DMS79 (cell line): Measurements from ENCODE around the gene BATF3.
"Not testable (repeated sequence)": the region's sequence is repeated elsewhere in the genome, so short reads cannot be mapped to it uniquely, and the experiment has no call there.

Experiments used
- DNase-seq: peaks from one replicate; lab custom pipeline; 2025; lab: John Stamatoyannopoulos, UW

The BATF3 gene, protein sequence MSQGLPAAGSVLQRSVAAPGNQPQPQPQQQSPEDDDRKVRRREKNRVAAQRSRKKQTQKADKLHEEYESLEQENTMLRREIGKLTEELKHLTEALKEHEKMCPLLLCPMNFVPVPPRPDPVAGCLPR

DNA sequence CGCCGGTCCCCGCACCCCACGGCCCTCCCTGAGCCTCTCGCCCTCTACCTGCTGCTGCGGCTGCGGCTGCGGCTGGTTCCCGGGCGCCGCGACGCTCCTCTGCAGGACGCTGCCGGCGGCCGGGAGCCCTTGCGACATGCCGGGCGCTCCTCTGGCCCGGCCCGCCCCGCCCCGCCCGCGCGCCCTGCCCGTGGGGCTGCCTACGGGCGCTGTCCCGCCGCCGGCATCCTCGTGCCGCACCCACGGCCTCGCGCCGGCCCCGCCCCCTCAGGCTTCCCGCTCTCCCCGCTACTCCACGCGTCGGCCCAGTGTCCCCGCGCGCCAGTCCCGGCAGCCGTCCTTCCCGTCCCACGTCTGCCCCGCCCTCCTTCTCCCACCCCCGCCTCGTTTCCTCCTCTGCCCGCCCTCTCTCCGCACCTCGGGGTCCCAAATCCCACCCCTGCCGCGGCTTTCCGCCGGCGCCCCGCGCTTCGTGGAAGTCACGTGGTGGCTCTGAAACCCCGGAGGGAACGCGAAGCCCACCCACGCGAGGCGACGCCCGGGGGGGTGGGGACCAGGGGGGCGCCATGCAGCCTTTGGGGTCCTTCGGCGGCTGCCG, at the start of gene BATF3:
BATF3 (minus strand) TSS at position 216 of the 598 bp plus-strand sequence; CDS start at position 138, 78 bp downstream.
- no peak for DNase-seq

DNA sequence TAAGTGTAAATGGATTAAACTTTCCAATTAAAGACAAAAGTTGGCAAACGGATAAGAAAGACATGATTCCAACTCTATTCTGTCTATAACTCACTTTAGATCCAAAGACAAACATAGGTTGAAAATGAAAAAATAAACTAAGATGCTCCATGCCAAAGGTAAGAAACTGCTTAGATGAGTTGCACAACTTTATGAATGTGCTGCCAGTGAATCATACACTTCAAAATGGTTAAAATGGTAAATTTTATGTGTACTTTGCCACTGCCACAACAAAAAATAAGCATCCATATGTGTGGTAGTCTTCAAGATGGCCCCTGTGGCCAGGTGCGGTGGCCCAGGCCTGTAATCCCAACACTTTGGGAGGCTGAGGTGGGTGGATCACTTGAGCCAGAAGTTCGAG, 46.9 kb upstream of the BATF3 start:
- no peak for DNase-seq

DNA sequence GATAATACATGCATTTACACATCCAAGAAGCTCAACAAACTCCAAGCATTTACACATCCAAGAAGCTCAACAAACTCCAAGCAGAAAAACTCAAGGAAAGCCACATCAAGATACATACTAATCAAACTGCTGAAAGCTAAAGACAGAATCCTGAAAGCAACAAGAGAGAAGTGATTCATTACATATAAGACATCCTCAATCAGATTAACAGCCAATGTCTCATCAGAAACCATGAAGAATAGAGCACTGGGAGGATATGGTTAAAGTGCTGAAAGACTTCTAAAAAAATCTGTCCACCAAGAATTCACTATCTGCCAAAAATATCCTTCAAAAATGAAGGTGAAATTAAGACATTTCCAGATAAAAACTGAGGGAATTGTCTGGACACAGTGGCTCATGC, 45.7 kb upstream of the BATF3 start:
- DNase-seq = no peak

DNA sequence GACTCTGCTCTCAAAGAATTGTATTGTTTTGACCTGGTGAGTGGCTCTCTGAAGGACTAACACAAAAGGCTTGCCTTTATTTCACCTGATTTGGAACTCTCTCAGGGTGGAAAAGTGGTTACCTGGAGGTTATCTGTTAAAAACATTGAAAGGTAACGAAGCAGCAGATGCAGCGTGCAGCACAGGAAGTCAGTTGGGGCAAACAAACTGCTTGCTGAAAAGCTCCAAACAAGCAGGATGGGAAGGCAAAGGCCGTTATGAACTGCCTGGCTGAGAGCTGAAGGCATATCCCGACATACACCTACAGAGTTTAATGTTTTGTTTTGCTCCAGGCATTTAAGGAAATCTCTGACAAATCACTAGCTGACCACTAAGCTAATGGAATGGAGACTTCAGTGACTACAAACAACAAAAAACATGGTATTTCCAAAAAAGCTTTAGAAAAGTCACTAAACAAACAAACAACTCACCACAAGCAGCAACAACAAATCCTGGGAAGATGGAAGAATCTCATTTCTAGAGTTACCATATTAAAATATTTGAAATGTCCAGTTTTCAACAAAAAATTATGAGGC, 44.3 kb upstream of the BATF3 start:
- no peak for DNase-seq

DNA sequence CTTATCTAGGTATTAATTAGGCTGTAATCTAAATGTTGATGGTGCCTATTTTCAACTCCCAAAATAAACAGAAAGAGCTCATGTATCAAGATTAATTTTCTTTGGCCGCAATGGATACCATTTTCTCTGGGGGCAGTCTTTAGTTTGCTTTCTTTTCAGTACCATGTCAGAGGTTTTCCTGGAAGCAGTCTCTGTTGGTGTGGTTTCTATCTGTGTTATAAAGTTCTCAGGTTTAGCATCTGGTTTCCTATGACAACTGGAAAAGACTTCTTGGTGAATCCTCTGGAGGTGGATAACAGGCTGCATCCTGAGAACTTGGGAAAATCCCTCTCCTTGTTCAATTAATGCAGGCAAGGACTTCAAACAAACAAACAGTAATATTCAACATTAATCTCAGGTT, 38.7 kb upstream of the BATF3 start:
- no peak for DNase-seq

DNA sequence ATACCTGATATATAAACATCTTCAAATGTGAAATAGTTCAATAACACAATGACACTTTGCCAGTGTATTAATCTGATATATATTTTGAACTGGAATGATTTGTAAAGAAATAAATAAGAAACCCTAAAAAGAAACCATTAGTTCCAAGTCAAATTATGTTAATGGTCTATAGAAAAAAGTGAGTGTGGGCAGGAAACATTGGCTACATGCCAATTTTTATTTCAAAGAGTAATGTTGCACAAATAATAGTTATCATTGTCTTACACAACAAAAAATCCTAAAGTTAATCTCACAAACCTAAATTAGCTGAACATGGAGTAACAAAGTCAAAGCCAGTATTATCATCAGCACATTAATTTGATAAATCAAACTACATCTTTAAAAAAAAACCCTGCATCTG, 37.9 kb upstream of the BATF3 start:
- DNase-seq = no peak

DNA sequence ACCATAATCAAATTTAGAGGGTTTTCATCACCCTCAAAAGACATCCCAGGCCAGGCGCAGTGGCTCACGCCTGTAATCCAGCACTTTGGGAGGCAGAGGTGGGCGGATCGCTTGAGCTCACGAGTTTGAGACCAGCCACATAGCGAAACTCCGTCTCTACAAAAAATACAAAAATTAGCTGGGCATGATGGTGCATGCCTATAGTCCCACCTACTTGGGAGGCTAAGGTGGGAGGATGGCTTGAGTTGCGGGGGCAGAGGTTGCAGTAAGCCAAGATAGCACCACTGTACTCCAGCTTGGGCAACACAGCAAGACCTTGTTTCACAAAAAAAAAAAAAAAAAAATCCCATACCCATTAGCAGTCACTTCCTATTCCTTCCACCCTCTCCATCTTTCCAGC, 33.5 kb upstream of the BATF3 start:
- DNase-seq = no peak

DNA sequence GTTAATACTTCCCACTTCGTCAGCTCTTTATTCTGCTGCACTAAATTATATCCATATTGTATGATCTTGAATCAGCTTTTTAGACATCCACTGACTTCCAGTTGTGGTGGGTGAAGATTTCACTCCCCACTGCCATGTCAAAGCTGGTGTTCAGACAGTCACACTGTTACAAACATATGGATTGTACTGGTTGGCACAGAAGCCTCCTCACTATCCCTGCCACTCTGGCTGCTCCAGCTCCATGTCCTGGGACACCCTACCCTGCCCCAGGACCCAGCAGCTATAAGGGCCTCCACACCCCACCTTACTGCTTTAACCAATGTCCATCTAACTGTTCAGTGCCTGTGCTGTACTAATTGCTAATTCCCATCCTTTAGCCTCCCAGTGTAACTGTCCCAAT, 32.0 kb upstream of the BATF3 start:
- DNase-seq = no peak

DNA sequence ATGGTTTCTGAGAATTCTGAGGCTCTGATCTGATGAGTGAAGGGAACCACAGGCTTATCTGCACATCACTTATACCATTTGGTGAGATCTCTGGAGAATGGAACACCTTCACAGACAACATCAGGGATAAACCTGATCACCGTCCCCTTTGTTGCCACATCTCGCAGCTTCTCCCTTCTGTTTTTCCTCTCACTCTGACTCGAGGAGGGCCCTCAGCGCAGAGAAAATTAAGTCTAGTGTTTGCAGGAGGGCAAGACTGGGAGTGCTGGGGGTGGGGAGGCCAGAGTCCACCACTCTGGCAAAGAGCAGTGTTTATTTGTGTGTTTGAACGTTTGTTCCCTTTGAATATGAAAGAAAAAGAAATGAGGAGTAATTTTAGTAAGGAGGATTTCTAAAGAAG, 29.0 kb upstream of the BATF3 start:
- DNase-seq = no peak

DNA sequence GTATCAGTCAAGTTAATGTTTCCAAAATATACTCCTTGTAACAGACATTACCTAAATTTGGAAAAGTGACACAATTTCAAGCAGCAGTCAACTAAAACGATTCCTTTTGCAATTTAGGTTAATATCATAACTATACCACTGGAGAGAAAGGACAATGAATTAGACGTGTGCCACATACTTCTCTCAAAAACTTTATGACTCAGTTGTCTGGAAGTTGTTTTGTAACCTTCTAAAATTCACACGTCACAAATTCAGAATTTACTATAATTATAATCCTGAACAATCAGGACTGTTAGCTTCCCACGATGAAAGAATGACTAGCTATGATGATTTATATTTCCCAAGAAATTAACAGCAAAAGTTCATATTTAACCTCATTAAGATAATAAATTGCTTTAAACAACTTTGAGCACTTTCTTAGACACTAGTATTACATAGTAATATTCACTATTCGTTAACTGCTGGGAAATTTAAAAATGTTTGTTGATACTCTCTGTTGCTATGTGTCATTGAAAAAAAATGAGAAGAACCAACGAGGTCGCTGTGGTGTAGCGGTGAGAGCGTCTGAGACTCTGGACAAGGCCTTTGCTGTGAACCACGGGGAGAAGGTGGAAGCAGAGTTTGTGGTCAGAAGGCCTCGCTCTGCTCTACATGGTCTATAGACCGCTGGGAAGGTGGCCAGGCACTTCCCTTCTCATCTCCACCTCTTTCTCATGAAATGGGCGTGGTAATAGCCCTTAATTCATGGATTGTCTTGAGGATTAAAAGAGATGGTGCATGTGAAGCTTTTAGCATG, 27.9 kb upstream of the BATF3 start:
- no peak for DNase-seq

DNA sequence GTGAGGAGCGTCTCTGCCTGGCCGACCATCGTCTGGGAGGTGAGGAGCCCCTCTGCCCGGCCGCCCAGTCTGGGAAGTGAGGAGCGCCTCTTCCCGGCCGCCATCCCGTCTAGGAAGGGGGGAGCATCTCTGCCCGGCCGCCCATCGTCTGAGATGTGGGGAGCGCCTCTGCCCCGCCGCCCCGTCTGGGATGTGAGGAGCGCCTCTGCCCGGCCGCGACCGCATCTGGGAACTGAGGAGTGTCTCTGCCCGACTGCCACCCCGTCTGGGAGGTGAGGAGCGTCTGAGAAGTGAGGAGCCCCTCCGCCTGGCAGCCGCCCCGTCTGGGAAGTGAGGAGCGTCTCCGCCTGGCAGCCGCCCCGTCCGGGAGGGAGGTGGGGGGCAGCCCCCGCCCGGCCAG, 25.0 kb upstream of the BATF3 start:
- DNase-seq = not testable (repeated sequence)

DNA sequence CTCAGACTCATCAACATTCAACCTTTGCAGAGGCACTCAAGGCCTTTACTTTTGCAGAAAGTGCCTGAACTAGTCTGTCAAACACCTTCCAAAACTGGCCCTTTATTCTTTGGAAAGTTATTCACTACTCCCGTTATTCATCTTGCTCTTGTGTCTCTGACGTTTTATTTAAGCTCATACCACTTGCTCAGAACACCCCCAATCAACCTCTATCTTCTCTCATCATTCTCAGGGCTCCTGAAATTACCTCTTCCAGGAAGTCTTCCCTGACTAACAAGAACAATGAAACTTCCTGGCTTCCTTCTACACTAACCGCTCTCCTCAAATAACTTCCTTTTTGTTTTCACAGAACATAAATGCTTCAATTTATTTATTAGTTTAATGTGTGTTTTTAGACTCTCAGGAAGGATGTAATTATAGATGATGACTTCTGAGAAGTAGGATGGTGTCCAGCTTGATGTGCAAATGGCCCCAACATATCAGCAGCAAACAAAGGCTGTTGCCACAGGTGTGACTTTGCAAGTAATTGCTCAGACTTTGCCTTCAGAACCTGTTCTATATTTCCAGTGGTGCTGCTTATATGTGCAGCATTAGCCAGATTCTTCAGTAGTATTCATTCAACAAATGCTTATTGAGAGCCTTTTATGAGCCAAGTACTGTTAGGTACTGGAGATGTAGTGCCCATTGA, 22.8 kb upstream of the BATF3 start:
- no peak for DNase-seq

DNA sequence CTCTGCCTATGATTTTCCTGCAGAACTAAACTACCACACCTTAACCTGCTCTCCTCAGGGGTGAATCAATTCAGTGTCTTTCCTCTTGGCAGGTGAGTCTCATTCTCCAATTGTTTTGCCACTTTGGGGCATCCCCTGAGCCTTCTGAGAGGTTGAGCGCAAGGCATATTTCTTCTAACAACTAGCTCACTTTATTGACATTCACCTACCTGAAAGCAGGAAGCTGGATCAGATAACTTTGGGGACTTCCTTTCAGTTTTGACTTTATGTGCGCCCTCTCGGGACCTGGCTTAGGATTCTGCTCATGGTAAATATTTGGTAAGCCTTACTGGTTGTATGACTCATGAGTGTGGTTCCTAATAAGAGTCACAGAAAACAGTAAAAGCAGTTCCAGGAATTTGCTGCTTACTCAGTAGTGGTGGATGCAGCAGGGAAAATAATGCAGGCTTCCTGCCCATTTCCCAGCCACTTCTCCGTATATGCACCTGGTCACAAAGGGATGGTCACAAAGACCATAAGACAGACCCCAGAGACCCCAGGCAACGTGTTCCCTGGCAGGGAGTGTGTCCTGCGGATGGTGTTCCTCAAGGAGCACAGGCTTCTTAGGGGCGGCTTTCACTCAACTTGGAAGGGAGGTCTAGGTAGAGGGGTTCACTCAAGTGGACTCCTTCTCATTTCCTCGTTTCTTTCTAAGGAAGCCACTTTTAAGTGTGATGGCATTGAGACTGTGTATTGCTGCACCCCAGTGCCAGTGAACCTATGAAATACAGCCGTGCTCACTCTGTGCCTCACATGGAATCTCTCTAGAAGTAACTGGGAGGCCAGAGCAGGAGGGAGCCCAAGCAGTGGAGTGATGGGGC, 22.0 kb upstream of the BATF3 start:
- no peak for DNase-seq

DNA sequence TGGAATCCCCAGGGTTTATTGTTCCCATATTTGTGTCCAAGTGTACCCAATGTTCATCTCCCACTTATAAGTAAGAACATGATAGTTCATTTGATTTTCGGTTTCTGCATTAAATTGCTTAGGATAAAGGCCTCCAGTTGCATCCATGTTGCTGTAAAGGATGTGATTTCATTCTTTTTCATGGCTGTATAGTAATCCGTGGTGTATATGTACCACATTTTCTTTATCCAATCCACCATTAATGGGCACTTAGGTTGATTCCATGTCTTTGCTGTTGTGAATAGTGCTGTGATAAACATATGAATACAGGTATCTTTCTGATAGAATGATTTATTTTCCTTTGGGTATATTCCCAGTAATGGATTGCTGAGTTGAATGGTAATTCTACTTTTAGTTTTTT, 20.0 kb upstream of the BATF3 start:
- DNase-seq = no peak

DNA sequence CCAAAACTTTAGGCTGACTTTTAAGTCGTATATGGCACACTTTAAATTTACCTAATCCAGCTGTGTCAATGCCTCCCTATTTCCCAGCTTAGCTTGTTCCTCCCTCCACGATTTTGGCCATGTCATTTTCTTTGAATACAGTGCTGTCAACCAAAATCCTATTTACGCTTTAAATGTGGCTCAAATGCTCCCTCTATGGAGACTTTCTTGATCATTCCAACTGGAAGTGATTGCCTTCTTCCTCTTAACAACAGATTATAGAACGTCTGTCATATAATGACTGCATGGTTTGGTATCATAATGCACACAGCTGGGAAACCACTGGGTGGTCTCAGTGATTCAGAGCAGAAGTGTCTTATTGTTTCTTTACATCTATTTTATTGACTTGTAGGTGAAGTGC, 18.9 kb upstream of the BATF3 start:
- DNase-seq = no peak

DNA sequence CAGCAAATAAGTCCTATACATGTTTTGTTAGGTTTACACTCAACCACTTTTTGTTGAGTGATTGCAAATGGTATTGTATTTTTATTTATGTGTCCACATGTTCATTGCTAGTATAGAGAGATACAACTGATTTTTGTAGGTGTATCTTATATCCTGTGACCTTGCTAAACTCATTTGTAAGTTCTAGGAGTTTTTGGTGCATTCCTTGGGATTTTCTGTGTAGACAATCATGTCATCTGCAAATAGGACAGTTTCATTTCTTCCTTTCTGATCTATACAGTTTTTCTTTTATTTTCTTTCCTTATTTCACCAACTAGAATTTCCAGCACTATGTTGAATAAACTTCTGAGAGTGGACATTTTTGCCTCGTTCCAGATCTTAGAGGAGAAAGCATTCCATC, 16.5 kb upstream of the BATF3 start:
- no peak for DNase-seq

DNA sequence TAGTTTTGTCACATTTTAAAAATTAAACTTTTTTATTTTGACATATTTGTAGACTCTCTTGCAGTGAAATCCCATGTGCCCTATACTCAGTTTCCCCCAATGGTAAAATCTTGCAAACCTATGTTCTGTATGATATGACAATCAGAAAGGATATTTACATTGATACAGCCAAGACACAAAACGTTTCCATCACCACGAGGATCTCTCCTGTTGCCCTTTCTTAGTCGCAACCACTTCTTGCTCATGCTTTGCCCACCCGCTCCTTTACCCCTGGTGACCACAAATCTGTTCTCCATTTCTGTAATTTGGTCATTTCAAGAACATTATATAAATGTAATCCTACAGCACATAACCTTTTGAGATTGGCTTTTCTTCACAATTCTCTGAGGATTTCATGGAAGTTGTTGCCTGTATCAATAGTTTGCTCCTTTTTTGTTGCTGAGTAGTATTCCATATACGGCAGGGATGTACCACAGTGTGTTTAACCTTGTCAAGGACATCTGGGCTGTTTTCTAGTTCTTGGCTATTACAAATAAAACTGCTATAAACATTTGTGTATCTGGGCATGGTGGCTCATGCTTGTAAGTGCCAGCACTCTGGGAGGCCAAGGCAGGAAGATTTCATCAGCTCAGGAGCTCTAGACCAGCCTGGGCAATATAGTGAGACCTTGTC, 14.0 kb upstream of the BATF3 start:
- DNase-seq = no peak

DNA sequence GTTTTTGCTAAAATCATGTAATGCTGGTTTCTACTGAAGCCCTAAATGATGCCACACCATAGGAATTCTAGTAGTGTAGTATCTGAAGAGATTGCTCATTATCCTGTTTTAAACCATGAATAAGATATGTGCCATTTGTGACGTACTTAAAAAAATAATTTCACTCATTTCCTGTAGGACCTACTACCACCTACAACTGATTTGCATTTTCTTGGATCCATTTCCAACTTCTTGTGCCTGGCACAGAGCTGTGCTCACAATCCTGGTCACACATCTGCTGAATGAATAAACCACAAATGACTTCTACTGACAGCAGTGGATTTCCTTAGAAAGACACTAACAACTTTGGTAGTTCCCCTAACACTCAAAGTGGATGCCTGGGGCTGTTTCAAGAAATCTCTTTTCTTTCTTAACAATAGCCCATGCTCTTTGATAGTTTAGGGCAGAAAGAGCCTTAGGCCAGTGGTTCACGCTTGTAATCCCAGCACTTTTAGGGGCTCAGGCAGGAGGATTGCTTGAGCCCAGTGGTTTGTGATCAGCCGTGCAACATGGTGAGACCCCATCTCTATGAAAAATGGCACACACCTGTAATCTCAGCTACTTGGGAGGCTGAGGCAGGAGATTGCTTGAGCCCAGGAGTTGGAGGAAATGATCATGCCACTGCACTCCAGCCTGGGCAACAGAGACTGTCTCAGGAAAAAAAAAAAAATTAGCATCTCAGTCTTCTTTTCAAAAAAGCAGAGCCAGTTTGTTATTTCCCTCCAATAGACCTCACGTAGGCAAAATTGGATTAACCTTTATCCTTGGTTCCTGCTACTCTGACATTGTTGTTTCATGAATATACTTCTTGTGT, 13.0 kb upstream of the BATF3 start:
- DNase-seq = no peak

DNA sequence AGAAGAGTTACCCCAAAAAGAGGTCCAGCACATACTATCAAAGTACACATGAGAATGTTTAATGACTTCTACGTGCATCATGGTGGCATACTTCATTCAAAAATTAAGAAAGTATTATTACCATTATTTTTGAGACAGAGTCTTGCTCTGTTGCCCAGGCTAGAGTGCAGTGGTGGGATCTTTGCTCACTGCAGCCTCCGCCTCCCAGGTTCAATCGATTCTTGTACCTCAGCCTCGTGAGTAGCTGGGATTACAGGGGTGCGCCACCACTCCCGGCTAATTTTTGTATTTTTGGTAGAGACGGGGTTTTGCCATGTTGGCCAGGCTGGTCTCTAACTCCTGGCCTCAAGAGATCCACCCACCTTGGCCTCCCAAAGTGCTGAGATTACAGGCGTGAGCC, 12.3 kb upstream of the BATF3 start:
- DNase-seq = not testable (repeated sequence)

DNA sequence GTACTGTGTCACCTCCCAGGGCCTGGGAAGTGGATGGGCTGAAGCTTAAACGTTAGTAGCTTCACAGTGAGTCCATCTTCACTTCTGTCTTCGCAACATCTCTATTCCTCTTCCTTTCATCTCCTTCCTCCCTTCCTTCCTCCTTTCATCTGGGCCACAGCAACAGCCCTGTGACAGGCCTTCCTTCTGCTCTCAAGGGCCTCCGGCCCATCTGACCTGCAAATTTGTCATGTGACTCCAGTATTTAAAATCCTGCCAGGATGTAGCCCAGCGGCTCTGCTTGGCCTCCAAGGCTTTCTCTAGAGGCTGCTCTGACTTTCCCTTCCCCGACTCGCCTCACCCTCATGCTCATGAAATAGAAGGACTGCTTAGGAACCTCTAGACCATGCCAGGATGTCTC, 10.9 kb upstream of the BATF3 start:
- DNase-seq = no peak
